Measurements from ENCODE around the gene IL20.
A peak's percentile ranks its signal among the peaks of the same experiment; 100 is the strongest.

The IL20 gene

DNA sequence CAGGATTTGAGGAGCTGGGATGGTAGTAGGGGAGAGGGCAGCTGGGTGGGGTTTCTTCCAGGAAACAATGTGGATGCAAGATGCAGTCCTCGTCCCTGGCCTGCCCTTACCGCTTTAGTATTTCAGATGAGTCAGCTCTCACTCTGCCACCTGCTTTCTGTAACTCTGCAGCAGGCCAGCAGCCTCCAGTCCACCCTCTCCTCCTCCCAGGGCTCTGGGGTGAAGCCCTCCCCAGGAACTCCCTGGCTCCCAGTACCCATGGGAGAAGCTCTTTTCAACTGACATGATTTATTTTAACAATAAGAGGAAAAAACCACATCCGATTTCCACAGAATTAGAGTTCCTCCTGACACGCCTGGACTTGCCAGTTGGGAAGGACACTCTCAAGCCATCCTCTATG lies 39.0 kb upstream of the IL20 start:
- H3K27ac Mint-ChIP-seq, result peak overlapping the region in 2 of 3 experiments; percentile 8 to 33
- H3K9me3 Mint-ChIP-seq, result no peaks in the 10 kb centered on the region
- no peak overlapping the region for H3K4me3 Mint-ChIP-seq
- H3K4me1 Mint-ChIP-seq, result peaks cover 27% of the 10 kb centered on the region
- no peaks in the 10 kb centered on the region for H3K36me3 Mint-ChIP-seq (ENCODE audit: low read depth)
- H3K27me3 Mint-ChIP-seq (ENCODE audit: low read depth), result peaks cover 31% of the 10 kb centered on the region
- TF ChIP-seq, protein P1, sequence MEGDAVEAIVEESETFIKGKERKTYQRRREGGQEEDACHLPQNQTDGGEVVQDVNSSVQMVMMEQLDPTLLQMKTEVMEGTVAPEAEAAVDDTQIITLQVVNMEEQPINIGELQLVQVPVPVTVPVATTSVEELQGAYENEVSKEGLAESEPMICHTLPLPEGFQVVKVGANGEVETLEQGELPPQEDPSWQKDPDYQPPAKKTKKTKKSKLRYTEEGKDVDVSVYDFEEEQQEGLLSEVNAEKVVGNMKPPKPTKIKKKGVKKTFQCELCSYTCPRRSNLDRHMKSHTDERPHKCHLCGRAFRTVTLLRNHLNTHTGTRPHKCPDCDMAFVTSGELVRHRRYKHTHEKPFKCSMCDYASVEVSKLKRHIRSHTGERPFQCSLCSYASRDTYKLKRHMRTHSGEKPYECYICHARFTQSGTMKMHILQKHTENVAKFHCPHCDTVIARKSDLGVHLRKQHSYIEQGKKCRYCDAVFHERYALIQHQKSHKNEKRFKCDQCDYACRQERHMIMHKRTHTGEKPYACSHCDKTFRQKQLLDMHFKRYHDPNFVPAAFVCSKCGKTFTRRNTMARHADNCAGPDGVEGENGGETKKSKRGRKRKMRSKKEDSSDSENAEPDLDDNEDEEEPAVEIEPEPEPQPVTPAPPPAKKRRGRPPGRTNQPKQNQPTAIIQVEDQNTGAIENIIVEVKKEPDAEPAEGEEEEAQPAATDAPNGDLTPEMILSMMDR (IDR thresholded peaks at IDR 0.05; ENCODE audit: unreplicated experiment in 3 of 3), result no peak

DNA sequence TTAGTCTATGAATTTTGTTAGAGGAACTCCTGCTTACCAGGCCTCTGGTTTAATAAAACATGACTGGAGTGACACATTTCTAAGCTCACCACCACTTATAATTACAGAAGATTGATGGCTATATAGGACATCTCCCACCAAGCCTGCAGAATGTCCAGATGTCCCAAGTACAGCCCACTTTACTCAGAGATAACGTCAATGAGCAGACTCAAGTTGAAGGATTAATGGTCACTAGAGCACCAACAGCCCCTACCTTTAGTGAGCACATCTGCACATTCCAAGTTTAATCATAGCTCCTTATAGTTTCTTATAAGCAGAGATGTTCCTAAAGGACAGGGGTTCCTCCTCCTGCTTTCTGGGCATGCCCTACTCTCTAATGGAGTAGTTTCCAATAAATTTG lies 37.4 kb upstream of the IL20 start:
- Mint-ChIP-seq H3K27me3 (ENCODE audit: low read depth) (peaks cover 24% of the 10 kb centered on the region), H3K36me3 (ENCODE audit: low read depth) (no peaks in the 10 kb centered on the region), H3K27ac (peak overlapping the region in 2 of 3 experiments; percentile 2 to 67), H3K9me3 (no peaks in the 10 kb centered on the region), H3K4me3 (no peak overlapping the region), H3K4me1 (peaks cover 27% of the 10 kb centered on the region)
- TF ChIP-seq, protein P1 (IDR thresholded peaks at IDR 0.05; ENCODE audit: unreplicated experiment in 3 of 3), result no peak

DNA sequence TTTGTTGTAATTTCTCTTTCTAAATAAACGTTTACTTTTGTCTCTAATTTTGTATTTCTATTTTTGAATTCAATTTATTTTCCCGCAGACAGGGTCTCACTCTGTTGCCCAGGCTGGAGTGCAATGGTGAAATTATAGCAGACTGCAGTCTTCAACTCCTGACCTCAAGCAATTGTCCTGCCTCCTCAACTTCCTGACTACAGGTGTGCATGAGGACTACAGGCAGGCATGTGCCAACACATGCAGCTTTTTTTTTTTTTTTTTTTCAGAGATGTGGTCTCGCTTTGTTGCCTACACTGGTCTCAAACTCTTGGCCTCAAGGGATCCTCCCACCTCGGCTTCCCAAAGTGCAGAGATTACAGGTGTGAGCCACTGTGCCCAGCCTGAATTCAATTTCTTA lies 36.7 kb upstream of the IL20 start:
- Mint-ChIP-seq H3K4me1 (peaks cover 27% of the 10 kb centered on the region), H3K36me3 (ENCODE audit: low read depth) (no peaks in the 10 kb centered on the region), H3K9me3 (no peaks in the 10 kb centered on the region), H3K27ac (no peak overlapping the region), H3K27me3 (ENCODE audit: low read depth) (peaks cover 27% of the 10 kb centered on the region), H3K4me3 (no peak overlapping the region)
- TF ChIP-seq, protein P1 (IDR thresholded peaks at IDR 0.05; ENCODE audit: unreplicated experiment in 3 of 3), result no peak

DNA sequence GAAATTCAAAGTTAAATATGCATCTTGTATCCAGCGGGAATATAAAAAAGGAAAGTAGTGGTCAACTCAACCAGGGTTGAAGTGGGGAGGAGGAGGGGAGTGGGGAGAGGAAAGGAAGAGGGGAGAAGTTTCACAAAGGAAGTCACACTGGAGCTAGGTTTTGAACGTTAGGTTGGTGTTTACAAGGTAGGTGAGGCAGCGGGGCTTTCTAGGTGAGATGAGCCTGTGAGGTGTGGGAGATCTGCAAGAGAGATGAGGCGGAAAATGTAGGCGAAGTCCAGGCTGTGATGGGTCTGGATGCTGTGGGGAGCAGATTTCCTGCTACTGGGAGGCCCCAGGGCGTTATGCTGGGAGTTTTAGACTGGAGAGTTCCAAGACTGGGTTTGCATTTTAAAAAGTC lies 36.1 kb upstream of the IL20 start:
- Mint-ChIP-seq H3K36me3 (ENCODE audit: low read depth) (no peaks in the 10 kb centered on the region), H3K27ac (no peak overlapping the region), H3K27me3 (ENCODE audit: low read depth) (peaks cover 30% of the 10 kb centered on the region), H3K4me1 (peaks cover 23% of the 10 kb centered on the region), H3K4me3 (no peak overlapping the region), H3K9me3 (no peaks in the 10 kb centered on the region)
- TF ChIP-seq, protein P1 (IDR thresholded peaks at IDR 0.05; ENCODE audit: unreplicated experiment in 3 of 3), result no peak

DNA sequence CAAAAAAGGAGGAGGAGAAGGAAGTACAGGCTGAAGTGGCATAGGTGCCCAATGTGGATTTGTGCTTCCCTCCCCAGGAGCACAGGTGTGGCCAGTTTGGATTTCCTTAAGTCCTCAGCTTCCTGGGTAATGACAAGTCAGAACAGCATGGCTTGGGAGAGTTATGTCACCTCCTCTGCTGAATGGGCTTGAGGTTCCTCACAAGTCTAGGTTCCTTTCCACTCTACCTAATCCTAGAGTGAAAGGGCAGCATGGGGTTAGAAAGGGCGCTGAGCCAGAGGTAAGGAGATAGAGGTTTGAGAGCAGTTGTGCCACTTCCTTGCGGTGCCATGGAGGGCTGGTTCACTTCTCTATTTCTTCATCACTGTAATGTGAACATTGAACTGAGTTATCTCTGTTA lies 35.5 kb upstream of the IL20 start:
- Mint-ChIP-seq H3K9me3 (no peaks in the 10 kb centered on the region), H3K4me1 (peaks cover 21% of the 10 kb centered on the region), H3K27ac (no peak overlapping the region), H3K36me3 (ENCODE audit: low read depth) (no peaks in the 10 kb centered on the region), H3K4me3 (no peak overlapping the region), H3K27me3 (ENCODE audit: low read depth) (peaks cover 36% of the 10 kb centered on the region)
- TF ChIP-seq, protein P1 (IDR thresholded peaks at IDR 0.05; ENCODE audit: unreplicated experiment in 3 of 3), result no peak

DNA sequence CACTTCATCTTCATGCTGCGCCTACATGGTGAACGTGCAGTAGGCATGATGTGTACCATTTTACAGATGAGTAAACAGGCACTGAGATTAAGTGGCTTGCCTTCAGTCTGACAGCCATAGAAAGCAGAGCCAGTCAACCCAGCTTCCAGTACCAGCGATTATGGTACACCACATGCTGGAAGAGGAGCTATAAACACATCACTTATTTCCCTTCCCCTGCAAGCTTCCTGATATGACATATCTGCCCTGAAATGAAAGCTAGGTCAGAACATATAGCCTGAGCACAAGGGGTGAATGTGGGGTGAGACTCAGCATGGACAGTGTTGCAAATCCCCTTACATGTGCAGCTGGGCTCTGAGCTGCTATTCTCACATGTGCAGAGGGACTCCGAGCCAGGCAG lies 33.8 kb upstream of the IL20 start:
- Mint-ChIP-seq H3K27ac (no peak overlapping the region), H3K4me1 (peaks cover 7% of the 10 kb centered on the region), H3K9me3 (no peaks in the 10 kb centered on the region), H3K4me3 (no peak overlapping the region), H3K27me3 (ENCODE audit: low read depth) (peaks cover 43% of the 10 kb centered on the region), H3K36me3 (ENCODE audit: low read depth) (no peaks in the 10 kb centered on the region)
- TF ChIP-seq, protein P1 (IDR thresholded peaks at IDR 0.05; ENCODE audit: unreplicated experiment in 3 of 3), result no peak

Data from nephron (organoid).